ENCODE data around the gene EIF2B1. TPM values are rescaled to one million over a fixed set of nuclear protein-coding genes. Genes with fewer than 3 reads are reported as not detected.

EIF2B1 gene
- total RNA-seq, 1 donor from 2014 or later, result 45.8 TPM

DNA sequence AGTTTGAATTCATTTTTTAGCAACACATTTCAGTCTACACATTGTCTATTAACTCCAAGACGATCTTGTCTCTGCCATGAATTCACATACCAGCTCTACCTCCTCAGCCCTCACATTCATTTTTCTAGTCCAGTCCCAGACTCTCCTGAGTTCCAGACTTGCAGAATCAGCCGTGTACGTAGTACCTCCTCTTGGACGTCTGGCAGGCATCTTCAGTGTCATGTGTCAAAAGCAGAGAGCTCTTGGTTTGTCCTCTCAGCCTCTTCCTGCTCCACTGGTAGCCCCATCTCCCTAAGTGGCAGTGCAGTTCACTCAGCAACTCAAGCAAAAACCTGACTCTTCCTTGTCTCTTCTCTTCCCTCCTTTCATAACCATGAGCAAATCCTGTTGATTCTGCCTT lies 22.9 kb upstream of the EIF2B1 start:
- H3K4me3 Mint-ChIP-seq (ENCODE audit: unreplicated experiment), result no peak overlapping the region
- H3K9me3 Mint-ChIP-seq (ENCODE audit: unreplicated experiment), result no peaks in the 10 kb centered on the region
- DNase-seq (ENCODE audit: extremely low spot score, unreplicated experiment), result no peak
- H3K4me1 Mint-ChIP-seq (ENCODE audit: unreplicated experiment), result peaks cover 15% of the 10 kb centered on the region
- no peak overlapping the region for H3K27ac Mint-ChIP-seq (ENCODE audit: unreplicated experiment)
- no peak for TF ChIP-seq CTCF (IDR thresholded peaks at IDR 0.05)
- H3K36me3 Mint-ChIP-seq (ENCODE audit: unreplicated experiment), result peaks cover 26% of the 10 kb centered on the region
- H3K27me3 Mint-ChIP-seq (ENCODE audit: unreplicated experiment), result no peaks in the 10 kb centered on the region

DNA sequence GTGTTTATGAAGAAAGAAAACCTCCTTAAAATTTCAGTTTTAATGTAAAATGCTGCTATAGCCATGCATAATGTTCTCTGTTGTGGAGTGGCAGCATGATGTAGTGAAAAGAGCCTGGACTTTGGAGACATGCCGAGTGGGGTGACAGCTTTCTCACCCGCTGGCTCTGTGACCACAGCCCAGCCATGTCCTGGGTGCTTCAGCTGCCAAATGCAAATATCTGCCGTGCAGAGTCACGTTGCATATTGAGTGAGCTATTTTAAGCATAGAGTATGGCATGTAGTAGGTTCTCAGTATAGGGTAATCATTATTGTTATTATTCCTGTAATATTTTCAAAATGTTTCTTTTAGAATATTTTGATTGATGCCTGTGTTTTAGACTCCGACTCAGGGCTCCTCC lies 21.9 kb upstream of the EIF2B1 start:
- no peak for TF ChIP-seq CTCF (IDR thresholded peaks at IDR 0.05)
- H3K36me3 Mint-ChIP-seq (ENCODE audit: unreplicated experiment), result peaks cover 28% of the 10 kb centered on the region
- H3K9me3 Mint-ChIP-seq (ENCODE audit: unreplicated experiment), result no peaks in the 10 kb centered on the region
- peaks cover 12% of the 10 kb centered on the region for H3K4me1 Mint-ChIP-seq (ENCODE audit: unreplicated experiment)
- no peaks in the 10 kb centered on the region for H3K27me3 Mint-ChIP-seq (ENCODE audit: unreplicated experiment)
- no peak for DNase-seq (ENCODE audit: extremely low spot score, unreplicated experiment)
- no peak overlapping the region for H3K27ac Mint-ChIP-seq (ENCODE audit: unreplicated experiment)
- no peak overlapping the region for H3K4me3 Mint-ChIP-seq (ENCODE audit: unreplicated experiment)

DNA sequence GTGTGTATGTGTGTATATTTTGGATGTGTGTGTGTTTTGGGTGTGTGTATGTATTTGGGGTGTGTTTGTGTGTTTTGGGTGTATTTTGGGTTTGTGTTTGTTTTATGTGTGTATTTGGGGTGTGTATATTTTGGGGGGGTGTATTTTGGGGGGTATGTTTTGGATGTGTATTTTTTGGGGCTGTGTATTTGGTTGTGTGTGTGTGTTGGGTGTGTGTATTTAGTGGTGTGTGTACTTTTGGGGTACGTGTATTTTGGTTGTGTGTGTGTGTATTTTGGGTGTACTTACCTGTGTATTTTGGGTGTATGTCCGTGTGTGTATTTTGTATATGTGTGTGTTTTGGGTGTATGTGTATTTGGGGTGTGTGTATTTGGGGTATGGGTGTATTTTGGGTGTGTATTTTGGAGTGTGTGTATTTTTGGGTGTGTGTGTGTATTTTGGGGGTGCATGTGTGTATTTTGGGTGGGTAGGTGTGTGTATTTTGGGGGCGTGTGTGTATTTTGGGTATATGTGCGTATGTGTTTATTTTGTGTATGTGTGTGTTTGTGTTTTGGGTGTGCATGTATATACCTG lies 20.7 kb upstream of the EIF2B1 start:
- Mint-ChIP-seq H3K9me3 (ENCODE audit: unreplicated experiment) (no peaks in the 10 kb centered on the region), H3K4me1 (ENCODE audit: unreplicated experiment) (no peaks in the 10 kb centered on the region), H3K4me3 (ENCODE audit: unreplicated experiment) (no peak overlapping the region), H3K27ac (ENCODE audit: unreplicated experiment) (no peak overlapping the region), H3K27me3 (ENCODE audit: unreplicated experiment) (no peaks in the 10 kb centered on the region), H3K36me3 (ENCODE audit: unreplicated experiment) (peaks cover 25% of the 10 kb centered on the region)
- TF ChIP-seq CTCF (IDR thresholded peaks at IDR 0.05), result no peak
- no peak for DNase-seq (ENCODE audit: extremely low spot score, unreplicated experiment)

DNA sequence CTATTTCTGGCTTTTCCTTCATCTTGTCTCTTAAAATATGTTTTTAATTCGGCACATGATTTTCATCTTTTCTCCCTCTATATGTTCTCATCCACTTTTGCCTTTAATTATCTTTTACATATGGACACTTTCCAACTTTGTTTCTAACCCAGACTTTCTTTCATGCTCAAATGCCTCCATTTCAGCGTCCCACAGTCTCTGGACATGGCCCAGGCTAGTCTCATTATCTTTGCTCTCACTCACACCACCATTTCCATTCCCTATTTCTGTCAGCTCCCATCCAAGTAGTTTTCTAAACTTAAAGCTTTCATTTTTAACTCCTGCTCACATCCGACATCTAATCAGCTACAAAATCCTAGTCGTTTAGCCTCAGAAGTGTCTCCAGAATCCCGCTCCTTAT lies 14.9 kb upstream of the EIF2B1 start:
- DNase-seq (ENCODE audit: extremely low spot score, unreplicated experiment), result no peak
- H3K4me3 Mint-ChIP-seq (ENCODE audit: unreplicated experiment), result no peak overlapping the region
- no peak for TF ChIP-seq CTCF (IDR thresholded peaks at IDR 0.05)
- no peak overlapping the region for H3K27ac Mint-ChIP-seq (ENCODE audit: unreplicated experiment)
- no peaks in the 10 kb centered on the region for H3K27me3 Mint-ChIP-seq (ENCODE audit: unreplicated experiment)
- no peaks in the 10 kb centered on the region for H3K4me1 Mint-ChIP-seq (ENCODE audit: unreplicated experiment)
- peaks cover 24% of the 10 kb centered on the region for H3K36me3 Mint-ChIP-seq (ENCODE audit: unreplicated experiment)
- H3K9me3 Mint-ChIP-seq (ENCODE audit: unreplicated experiment), result no peaks in the 10 kb centered on the region

DNA sequence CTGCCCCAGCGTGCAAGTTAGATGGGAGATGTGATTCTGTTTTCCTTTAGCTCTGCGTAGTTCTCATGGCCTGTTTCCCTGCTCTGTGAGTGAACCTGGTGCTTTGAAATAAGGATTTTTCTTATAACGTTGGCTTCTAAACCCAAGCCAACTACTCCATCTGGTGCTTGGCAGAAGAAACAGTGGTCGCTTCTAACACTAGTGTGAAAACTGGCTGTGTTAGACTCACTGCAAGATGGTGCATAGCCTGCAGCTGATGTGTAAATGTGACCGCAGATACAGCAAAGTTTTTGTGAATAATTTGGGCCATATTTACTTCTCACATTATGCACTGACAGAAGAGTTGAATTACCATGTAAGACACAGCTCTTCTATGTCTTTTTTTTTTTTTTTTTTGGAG lies 12.4 kb upstream of the EIF2B1 start:
- TF ChIP-seq CTCF (IDR thresholded peaks at IDR 0.05), result no peak
- no peak overlapping the region for H3K4me3 Mint-ChIP-seq (ENCODE audit: unreplicated experiment)
- no peaks in the 10 kb centered on the region for H3K27me3 Mint-ChIP-seq (ENCODE audit: unreplicated experiment)
- H3K27ac Mint-ChIP-seq (ENCODE audit: unreplicated experiment), result no peak overlapping the region
- DNase-seq (ENCODE audit: extremely low spot score, unreplicated experiment), result no peak
- peaks cover 20% of the 10 kb centered on the region for H3K36me3 Mint-ChIP-seq (ENCODE audit: unreplicated experiment)
- no peaks in the 10 kb centered on the region for H3K9me3 Mint-ChIP-seq (ENCODE audit: unreplicated experiment)
- H3K4me1 Mint-ChIP-seq (ENCODE audit: unreplicated experiment), result no peaks in the 10 kb centered on the region
